HUES48 (cell line): ENCODE results near the gene CALR.

ENCODE experiments used
- H3K27ac ChIP-seq: one replicate; pipeline ENCODE4 v1.7.0; 2013; ENCODE audit warnings: low read depth, low read length, inconsistent platforms
- H3K27me3 ChIP-seq: 2 replicates; pipeline ENCODE4 v1.6.1; 2013; ENCODE audit warnings: mild to moderate bottlenecking, low read length; ENCODE audit not compliant: control insufficient read depth, insufficient read depth
- H3K36me3 ChIP-seq: 2 replicates; pipeline ENCODE4 v1.6.1; 2013; ENCODE audit warnings: low read length; ENCODE audit not compliant: control insufficient read depth, insufficient read depth
- H3K4me1 ChIP-seq: 2 replicates; pipeline ENCODE4 v1.6.1; 2013; ENCODE audit warnings: mild to moderate bottlenecking, low read length; ENCODE audit not compliant: control insufficient read depth, insufficient read depth
- H3K4me3 ChIP-seq: 2 replicates; pipeline ENCODE4 v1.5.1; 2013; ENCODE audit warnings: mild to moderate bottlenecking, low read depth, low read length
- H3K9ac ChIP-seq: 2 replicates; pipeline ENCODE4 v1.6.1; 2013; ENCODE audit warnings: mild to moderate bottlenecking, low read depth, low read length, moderate library complexity
- H3K9me3 ChIP-seq: 2 replicates; pipeline ENCODE4 v1.6.1; 2013; ENCODE audit warnings: low read length; ENCODE audit not compliant: control insufficient read depth, insufficient read depth

The CALR gene

GRCh38 chr19:12936582-12936981 lies 1.8 kb upstream of the CALR start:
- Histone ChIP-seq H3K9me3 (no peaks in the 10 kb centered on the region), H3K36me3 (peaks cover 28% of the 10 kb centered on the region), H3K27ac (no peak overlapping the region), H3K9ac (no peak overlapping the region), H3K4me1 (peaks cover 25% of the 10 kb centered on the region), H3K27me3 (no peaks in the 10 kb centered on the region), H3K4me3 (no peak overlapping the region)

- Histone ChIP-seq H3K9me3 (no peaks in the 10 kb centered on the region), H3K9ac (peak overlapping the region; percentile 41; the same call in 1 of the 2 replicates), H3K27me3 (no peaks in the 10 kb centered on the region), H3K27ac (peak overlapping the region; percentile 80), H3K4me3 (peak overlapping the region; percentile 98), H3K4me1 (peaks cover 24% of the 10 kb centered on the region), H3K36me3 (peaks cover 33% of the 10 kb centered on the region)
These were observed 1.1 kb upstream of the CALR start for GRCh38 chr19:12937093-12937926.

GRCh38 chr19:12938779-12939601 lies 581 bp downstream of the CALR start:
- Histone ChIP-seq H3K9ac (peak overlapping the region; percentile 93), H3K36me3 (peaks cover 50% of the 10 kb centered on the region), H3K4me3 (peak overlapping the region; percentile 98), H3K27ac (peak overlapping the region; percentile 70), H3K4me1 (peaks cover 19% of the 10 kb centered on the region), H3K27me3 (no peaks in the 10 kb centered on the region), H3K9me3 (no peaks in the 10 kb centered on the region)

GRCh38 chr19:12939975-12940423 lies 1.6 kb downstream of the CALR start:
- Histone ChIP-seq H3K36me3 (peaks cover 60% of the 10 kb centered on the region), H3K4me1 (peaks cover 17% of the 10 kb centered on the region), H3K27ac (peak overlapping the region; percentile 35), H3K4me3 (peak overlapping the region; percentile 98), H3K27me3 (no peaks in the 10 kb centered on the region), H3K9ac (0 out of 2 replicates have a peak overlapping the region, but pooled peaks have one; percentile 93), H3K9me3 (no peaks in the 10 kb centered on the region)

- peaks cover 17% of the 10 kb centered on the region for H3K4me1 ChIP-seq
These were observed 2.5 kb downstream of the CALR start for GRCh38 chr19:12940897-12941296.

GRCh38 chr19:12943437-12944044 lies 5.1 kb downstream of the CALR start:
- no peak overlapping the region for H3K4me3 ChIP-seq
- no peaks in the 10 kb centered on the region for H3K27me3 ChIP-seq
- H3K9me3 ChIP-seq, result no peaks in the 10 kb centered on the region
- peaks cover 17% of the 10 kb centered on the region; the same call in 1 of the 2 replicates for H3K4me1 ChIP-seq
- no peak overlapping the region for H3K27ac ChIP-seq
- no peak overlapping the region for H3K9ac ChIP-seq
- H3K36me3 ChIP-seq, result peaks cover 71% of the 10 kb centered on the region

More at GRCh38 chr19:12940897-12941296, 2.5 kb downstream of the CALR start:
- Histone ChIP-seq H3K9me3 (no peaks in the 10 kb centered on the region), H3K36me3 (peaks cover 61% of the 10 kb centered on the region), H3K27me3 (no peaks in the 10 kb centered on the region), H3K4me3 (peak overlapping the region; percentile 2; the same call in 1 of the 2 replicates), H3K27ac (peak overlapping the region; percentile 1), H3K9ac (no peak overlapping the region)

GRCh38 chr19:12944104-12944674 lies 5.8 kb downstream of the CALR start:
- H3K9ac ChIP-seq, result no peak overlapping the region
- H3K27me3 ChIP-seq, result no peaks in the 10 kb centered on the region
- peaks cover 17% of the 10 kb centered on the region; the same call in 1 of the 2 replicates for H3K4me1 ChIP-seq
- H3K9me3 ChIP-seq, result no peaks in the 10 kb centered on the region
- no peak overlapping the region for H3K4me3 ChIP-seq
- peak overlapping the region; percentile 100 for H3K27ac ChIP-seq
- peaks cover 75% of the 10 kb centered on the region for H3K36me3 ChIP-seq

GRCh38 chr19:12945479-12946091 lies 7.2 kb downstream of the CALR start, which contains the start of gene RAD23A:
RAD23A (plus strand) TSS chr19:12945862; CDS start chr19:12945949, 87 bp downstream.
- peak within 1 kb of the TSS; percentile 90 for H3K9ac ChIP-seq
- peak within 1 kb of the TSS; percentile 87 for H3K4me3 ChIP-seq
- no peaks in the 10 kb centered on the region for H3K27me3 ChIP-seq
- peaks cover 8% of the 10 kb centered on the region; the same call in 1 of the 2 replicates for H3K4me1 ChIP-seq
- H3K9me3 ChIP-seq, result no peaks in the 10 kb centered on the region
- peaks cover 73% of the 10 kb centered on the region for H3K36me3 ChIP-seq
- peak within 1 kb of the TSS; percentile 100 for H3K27ac ChIP-seq

- H3K36me3 ChIP-seq, result peaks cover 73% of the 10 kb centered on the region
These were observed 7.8 kb downstream of the CALR start for GRCh38 chr19:12946092-12946721.

More at GRCh38 chr19:12946092-12946721, 7.8 kb downstream of the CALR start:
- peak overlapping the region; percentile 83 for H3K9ac ChIP-seq
- 0 out of 2 replicates have a peak, but pooled peaks cover 8% of the 10 kb centered on the region for H3K4me1 ChIP-seq
- peak overlapping the region; percentile 100 for H3K27ac ChIP-seq
- H3K4me3 ChIP-seq, result peak overlapping the region; percentile 87
- no peaks in the 10 kb centered on the region for H3K9me3 ChIP-seq
- H3K27me3 ChIP-seq, result no peaks in the 10 kb centered on the region
